Activated CD8-positive, alpha-beta T cell treated with anti-CD3 and anti-CD28 coated beads, Interleukin-2, amount 10 ng/mL, durations not matched to agents 7 days and 5 days (primary cell): ENCODE measurements around the gene MTMR1. TPM values are rescaled to one million over a fixed set of nuclear protein-coding genes. Genes with fewer than 3 reads are reported as not detected.

Source experiments
- ATAC-seq: fragments of 150-1000 bp; cut with Tn5 transposase; one replicate; pipeline ENCODE4 v1.10.0; 2021; ENCODE audit warnings: moderate library complexity
- CTCF ChIA-PET: fragments of 350-600 bp; sonication (Branson Sonifier 250); formaldehyde crosslinking; loops from one replicate; lab custom pipeline; 2021; ENCODE audit warnings: antibody characterized with exemption; lab: Charles Lee
- POLR2A ChIA-PET: fragments of 350-600 bp; sonication (Branson Sonifier 250); formaldehyde crosslinking; loops from one replicate; lab custom pipeline; 2021; ENCODE audit warnings: antibody characterized with exemption; lab: Charles Lee
- DNase-seq: peaks from one replicate; pipeline ENCODE4 v3.0.0-alpha.2; 2020
- H3K27ac Mint-ChIP-seq: one replicate; pipeline ENCODE4 v1.8.0; 2021; ENCODE audit warnings: mild to moderate bottlenecking, mixed read lengths
- H3K27me3 Mint-ChIP-seq: one replicate; pipeline ENCODE4 v1.8.0; 2021; ENCODE audit warnings: low read depth, mixed read lengths
- H3K36me3 Mint-ChIP-seq: one replicate; pipeline ENCODE4 v1.8.0; 2021; ENCODE audit warnings: low read depth, mixed read lengths
- H3K4me1 Mint-ChIP-seq: one replicate; pipeline ENCODE4 v1.8.0; 2021; ENCODE audit warnings: low read depth, mixed read lengths
- H3K4me3 Mint-ChIP-seq: one replicate; pipeline ENCODE4 v1.8.0; 2021; ENCODE audit warnings: mild to moderate bottlenecking, mixed read lengths
- H3K9me3 Mint-ChIP-seq: one replicate; pipeline ENCODE4 v1.8.0; 2022; ENCODE audit warnings: mixed read lengths; ENCODE audit not compliant: insufficient read depth
- total RNA-seq, 2 experiments: library from RNA; stranded (reverse); gene quantifications; one replicate each; pipeline ENCODE4 v1.2.3, GENCODE V29; 2021

The MTMR1 gene
- total RNA-seq, 2 experiments from 2014 or later, result 45.0 to 49.4 TPM

DNA sequence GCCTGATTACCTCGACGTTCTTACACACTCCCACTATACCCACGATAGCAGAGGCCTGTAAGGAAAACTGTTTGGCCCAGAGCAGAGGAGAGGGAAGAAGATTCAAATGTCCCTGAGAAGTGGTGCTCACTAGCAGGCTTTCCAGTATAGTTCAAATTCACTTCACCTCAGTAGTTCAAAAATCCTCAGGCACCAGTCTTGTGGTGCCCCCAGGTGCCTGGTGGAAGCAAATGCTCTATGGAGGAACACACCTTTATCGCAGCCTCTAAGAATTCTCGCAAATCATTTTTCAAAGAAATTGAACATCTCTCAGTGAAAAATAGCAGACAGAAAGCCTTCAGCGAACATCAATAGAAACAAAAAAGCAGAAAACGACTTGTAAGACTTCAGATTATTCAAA lies 12.2 kb upstream of the MTMR1 start:
- CTCF ChIA-PET, result interaction anchor here (0.7 to 3.9 kb wide), 5 partner anchors 13 to 730 kb away, joined by 3 to 47 read pairs (median 3); partner anchors contain the start of gene MTMR1
- Mint-ChIP-seq H3K27me3 (no peaks in the 10 kb centered on the region), H3K27ac (no peak overlapping the region), H3K4me3 (no peak overlapping the region), H3K36me3 (no peaks in the 10 kb centered on the region), H3K9me3 (no peaks in the 10 kb centered on the region), H3K4me1 (peaks cover 3% of the 10 kb centered on the region)
- DNase-seq (no peak), ATAC-seq (no peak)
- POLR2A ChIA-PET, result no interaction called here

DNA sequence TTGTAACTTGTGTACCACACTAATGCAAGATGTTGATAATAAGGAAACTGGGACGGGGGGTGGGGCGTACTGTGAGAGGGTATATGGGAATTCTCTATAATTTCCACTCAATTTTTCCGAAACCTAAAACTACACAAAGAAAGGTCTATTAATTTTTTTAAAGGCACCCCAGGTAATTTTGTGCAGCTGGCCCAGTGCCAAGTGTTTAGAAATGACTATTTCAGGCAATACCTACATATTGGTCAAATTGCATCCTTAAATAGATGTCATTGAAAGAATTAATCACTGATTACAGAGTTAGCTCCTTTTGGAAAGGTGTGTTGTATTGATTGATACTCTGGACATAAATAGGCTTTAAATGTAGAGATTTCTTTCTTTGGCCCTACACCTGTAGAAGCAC lies 10.1 kb upstream of the MTMR1 start:
- ChIA-PET POLR2A (interaction anchor here (0.6 to 1.4 kb wide), 3 partner anchors 9 to 115 kb away, joined by 3 to 8 read pairs (median 4); no protein-coding TSS in a partner anchor), CTCF (interaction anchor here (0.7 to 3.9 kb wide), 20 partner anchors 10 to 743 kb away, joined by 3 to 65 read pairs (median 4); partner anchors contain the start of gene MTMR1)
- Mint-ChIP-seq H3K27ac (no peak overlapping the region), H3K4me3 (no peak overlapping the region), H3K9me3 (no peaks in the 10 kb centered on the region), H3K4me1 (peaks cover 3% of the 10 kb centered on the region), H3K27me3 (no peaks in the 10 kb centered on the region), H3K36me3 (no peaks in the 10 kb centered on the region)
- DNase-seq (no peak), ATAC-seq (no peak)

DNA sequence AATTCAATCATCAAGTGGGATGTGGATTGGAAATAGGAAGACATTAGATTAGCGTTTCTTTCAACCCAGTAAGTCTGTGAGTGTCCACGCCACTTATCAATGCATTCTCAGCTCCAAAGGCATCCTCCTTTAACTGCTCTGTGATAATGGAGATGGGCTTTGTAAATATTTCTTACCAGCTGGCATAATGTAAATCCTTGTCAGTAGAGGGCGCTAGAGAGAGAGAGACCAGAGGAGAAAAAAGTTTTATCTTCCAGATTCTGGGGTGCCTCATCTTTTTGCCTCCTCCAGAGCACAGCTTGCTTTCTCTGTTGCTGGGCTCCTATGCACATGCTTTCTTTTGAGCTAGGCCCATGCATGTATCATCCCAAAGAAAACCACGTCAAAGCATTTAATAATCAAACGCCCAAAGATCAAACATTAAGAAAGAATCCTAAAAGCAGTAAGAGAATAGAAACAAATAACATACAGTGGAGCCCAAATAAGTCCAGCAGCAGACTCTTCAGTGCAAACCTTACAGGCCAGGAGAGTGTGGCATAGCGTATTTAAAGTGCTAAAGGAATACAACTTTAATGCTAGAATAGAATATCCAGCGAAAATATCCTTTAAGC lies 9.6 kb upstream of the MTMR1 start:
- H3K4me1 Mint-ChIP-seq, result peaks cover 8% of the 10 kb centered on the region

DNA sequence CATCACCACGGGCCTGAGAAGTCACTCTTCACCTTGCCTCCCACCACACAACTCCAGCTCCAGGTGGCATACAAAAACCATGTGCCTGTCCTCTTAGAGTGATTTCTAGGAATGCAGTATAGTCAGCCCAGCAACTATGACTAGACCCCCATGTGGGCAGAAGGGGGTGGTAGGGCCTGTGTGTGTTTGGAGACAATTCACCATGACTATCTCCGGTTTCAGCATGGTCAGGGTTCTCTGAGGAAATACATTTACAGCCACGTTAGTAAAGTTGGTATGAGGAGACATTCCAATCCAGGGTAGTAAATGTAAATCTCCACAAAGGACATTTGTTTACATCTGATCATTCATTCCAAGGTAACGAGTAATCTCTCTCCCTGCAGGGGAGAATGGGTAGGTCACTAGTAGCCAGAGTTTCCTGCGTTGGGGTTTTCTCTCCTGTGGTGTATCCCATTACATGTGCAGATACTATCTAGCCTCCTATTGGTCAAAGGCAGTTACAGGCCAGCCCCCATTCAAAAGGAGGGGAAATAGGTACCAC lies 4.2 kb upstream of the MTMR1 start:
- DNase-seq (no peak), ATAC-seq (no peak)
- H3K9me3 Mint-ChIP-seq, result no peaks in the 10 kb centered on the region
- POLR2A ChIA-PET, result no interaction called here
- no peak overlapping the region for H3K4me3 Mint-ChIP-seq
- no peaks in the 10 kb centered on the region for H3K27me3 Mint-ChIP-seq
- peaks cover 8% of the 10 kb centered on the region for H3K36me3 Mint-ChIP-seq
- CTCF ChIA-PET, result interaction anchor here (1.2 kb wide), 1 partner anchor 49 kb away, joined by 3 read pairs; no protein-coding TSS in a partner anchor
- H3K27ac Mint-ChIP-seq, result no peak overlapping the region
- H3K4me1 Mint-ChIP-seq, result peaks cover 37% of the 10 kb centered on the region

More for the DNA sequence above, 9.6 kb upstream of the MTMR1 start:
- DNase-seq (peak; percentile 45), ATAC-seq (no peak)
- H3K9me3 Mint-ChIP-seq, result no peaks in the 10 kb centered on the region
- CTCF ChIA-PET, result interaction anchor here (0.7 to 3.9 kb wide), 21 partner anchors 10 to 743 kb away, joined by 3 to 65 read pairs (median 4); partner anchors contain the start of gene MTMR1
- H3K27me3 Mint-ChIP-seq, result no peaks in the 10 kb centered on the region
- no peaks in the 10 kb centered on the region for H3K36me3 Mint-ChIP-seq
- POLR2A ChIA-PET, result interaction anchor here (0.6 to 1.4 kb wide), 4 partner anchors 9 to 116 kb away, joined by 3 to 8 read pairs (median 4); no protein-coding TSS in a partner anchor
- no peak overlapping the region for H3K27ac Mint-ChIP-seq
- no peak overlapping the region for H3K4me3 Mint-ChIP-seq

DNA sequence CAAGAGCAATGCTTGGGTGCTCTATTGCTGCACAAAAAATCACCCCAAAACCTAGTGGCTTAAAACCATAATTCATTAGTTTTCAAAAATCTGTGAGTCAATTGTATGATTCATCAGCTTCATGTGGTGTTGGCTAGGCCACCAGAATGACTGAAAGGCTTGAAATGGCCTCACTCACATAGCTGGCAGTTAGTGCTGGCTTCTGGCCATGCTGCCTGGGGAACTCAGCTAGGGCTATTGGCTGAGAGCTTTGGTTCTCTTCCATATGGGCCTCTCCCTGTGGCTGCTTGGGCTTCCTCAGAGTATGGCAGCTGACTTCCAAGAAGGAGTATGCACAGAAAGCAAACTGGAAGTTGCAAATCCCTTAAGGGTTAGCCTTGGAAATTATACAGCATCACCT lies 3.1 kb upstream of the MTMR1 start:
- POLR2A ChIA-PET, result no interaction called here
- H3K36me3 Mint-ChIP-seq, result peaks cover 15% of the 10 kb centered on the region
- no peak for ATAC-seq

DNA sequence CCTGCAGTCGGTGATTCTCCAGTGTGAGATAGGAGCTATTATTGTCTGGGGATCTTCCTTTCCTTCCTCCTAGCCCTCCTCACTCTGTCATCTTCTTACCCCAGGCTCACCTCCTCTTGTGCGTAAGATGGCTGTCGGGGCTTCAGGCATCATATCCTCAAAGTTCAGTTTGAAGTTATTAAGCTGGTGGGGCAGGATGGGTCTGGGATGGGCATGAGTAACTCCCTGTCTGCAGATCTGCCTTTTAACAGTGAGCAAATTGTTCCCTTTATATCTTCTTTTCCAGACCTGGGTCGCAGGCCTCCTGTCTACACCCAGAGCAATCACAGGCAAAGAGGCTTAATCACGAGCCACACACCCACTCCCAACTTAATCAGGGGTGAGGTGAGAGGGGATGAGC lies 900 bp upstream of the MTMR1 start:
- ATAC-seq, result no peak
- ChIA-PET CTCF (interaction anchor here (0.6 to 5.6 kb wide), 5 partner anchors 8 to 26 kb away, joined by 3 to 47 read pairs (median 5); no protein-coding TSS in a partner anchor), POLR2A (interaction anchor here (1.2 to 2.1 kb wide), 4 partner anchors 9 to 25 kb away, joined by 3 to 8 read pairs (median 4); no protein-coding TSS in a partner anchor)
- Mint-ChIP-seq H3K27me3 (no peaks in the 10 kb centered on the region), H3K4me3 (peak overlapping the region; percentile 82), H3K36me3 (peaks cover 28% of the 10 kb centered on the region), H3K27ac (peak overlapping the region; percentile 93), H3K4me1 (peaks cover 63% of the 10 kb centered on the region), H3K9me3 (no peaks in the 10 kb centered on the region)
- DNase-seq, result peak; percentile 24

More for the DNA sequence above, 3.1 kb upstream of the MTMR1 start:
- H3K4me1 Mint-ChIP-seq, result peaks cover 42% of the 10 kb centered on the region
- CTCF ChIA-PET, result interaction anchor here (1.5 kb wide), 1 partner anchor 26 kb away, joined by 5 read pairs; no protein-coding TSS in a partner anchor
- no peak overlapping the region for H3K27ac Mint-ChIP-seq
- H3K4me3 Mint-ChIP-seq, result no peak overlapping the region
- no peak for DNase-seq
- H3K27me3 Mint-ChIP-seq, result no peaks in the 10 kb centered on the region
- no peaks in the 10 kb centered on the region for H3K9me3 Mint-ChIP-seq

DNA sequence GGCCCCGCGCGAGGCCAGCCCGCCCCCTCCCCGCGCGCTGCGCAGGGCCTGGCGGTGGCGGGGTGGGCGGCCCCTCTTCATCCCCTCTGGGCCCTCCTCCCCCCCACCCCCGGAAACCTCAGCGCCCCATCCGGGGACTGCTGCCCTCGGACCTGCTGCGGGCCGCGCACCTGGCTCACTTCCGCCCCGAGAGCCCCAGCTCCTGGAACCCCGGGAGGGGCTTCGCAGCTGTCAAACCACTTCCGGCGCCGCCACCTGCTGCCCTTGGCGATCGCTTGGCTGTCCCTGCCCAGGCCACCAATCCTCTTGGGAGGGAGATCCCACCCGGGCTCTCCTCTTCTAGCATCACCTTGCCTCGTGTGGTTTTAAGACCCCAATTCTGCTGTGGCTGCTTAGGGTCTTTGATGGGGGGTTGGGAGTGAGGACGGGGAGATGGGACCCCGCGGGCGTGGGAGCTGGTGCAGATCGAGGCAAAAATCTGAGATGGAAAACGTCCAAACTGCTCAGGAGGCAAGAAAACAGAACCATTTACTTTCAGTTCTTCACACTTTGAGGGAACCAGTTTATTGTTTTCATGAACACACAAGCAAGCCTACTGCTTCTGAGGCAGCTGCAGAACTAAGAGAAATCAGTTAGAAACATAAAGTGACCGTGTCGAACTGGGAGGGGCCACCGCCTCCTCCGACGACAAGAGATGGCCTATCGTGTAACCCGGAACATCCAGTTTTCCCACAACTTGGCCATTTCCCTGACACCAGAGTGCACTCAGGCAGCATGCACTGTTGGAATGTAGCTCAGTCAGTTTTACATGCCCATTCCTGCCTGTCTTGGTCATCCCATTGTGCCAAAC lies 754 bp downstream of the MTMR1 start:
- H3K36me3 Mint-ChIP-seq, result peaks cover 33% of the 10 kb centered on the region
- H3K27ac Mint-ChIP-seq, result peak overlapping the region; percentile 98
- ChIA-PET CTCF (interaction anchor here (0.8 to 5.6 kb wide), 4 partner anchors 11 to 26 kb away, joined by 3 to 47 read pairs (median 4); no protein-coding TSS in a partner anchor), POLR2A (interaction anchor here (0.9 to 2.2 kb wide), 4 partner anchors 10 to 754 kb away, joined by 3 to 7 read pairs (median 4); partner anchors contain the start of gene MTM1)
- DNase-seq (peak; percentile 87), ATAC-seq (peak; percentile 70)
- peaks cover 60% of the 10 kb centered on the region for H3K4me1 Mint-ChIP-seq
- peak overlapping the region; percentile 91 for H3K4me3 Mint-ChIP-seq
- no peaks in the 10 kb centered on the region for H3K9me3 Mint-ChIP-seq
- H3K27me3 Mint-ChIP-seq, result no peaks in the 10 kb centered on the region

DNA sequence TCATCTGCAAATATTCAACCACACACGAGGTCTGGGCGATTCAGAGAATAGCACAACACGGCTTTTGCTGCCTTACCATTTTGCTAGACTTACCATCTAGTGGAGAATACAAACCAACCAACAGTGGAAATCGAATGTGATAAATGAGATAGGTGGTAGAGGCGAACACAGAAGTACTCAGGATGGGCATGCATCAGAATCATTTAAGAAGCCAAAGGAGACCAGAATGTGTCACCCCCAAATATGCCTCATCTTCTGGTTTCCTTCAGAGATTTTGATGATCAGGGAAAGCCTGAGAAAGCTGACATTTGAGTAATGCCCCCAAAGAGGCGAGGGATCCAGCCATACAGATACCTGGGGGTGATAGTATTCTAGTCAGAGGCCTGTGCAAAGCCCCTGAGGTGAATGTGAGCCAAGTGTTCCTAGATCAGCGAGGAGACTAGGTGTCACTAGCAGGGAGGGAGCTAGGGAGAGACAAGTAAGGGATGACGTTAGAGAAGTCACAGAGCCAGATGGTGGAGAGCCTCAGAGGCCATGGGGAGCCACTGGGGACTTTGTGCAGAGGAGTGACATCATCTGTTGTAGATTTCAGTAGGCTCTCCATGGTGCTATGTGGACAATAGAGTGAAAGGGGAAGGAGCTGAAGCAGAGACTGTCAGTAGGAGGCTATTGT lies 1.7 kb downstream of the MTMR1 start:
- CTCF ChIA-PET, result interaction anchor here (1.0 to 5.6 kb wide), 2 partner anchors 12 to 21 kb away, joined by 3 to 47 read pairs; no protein-coding TSS in a partner anchor

DNA sequence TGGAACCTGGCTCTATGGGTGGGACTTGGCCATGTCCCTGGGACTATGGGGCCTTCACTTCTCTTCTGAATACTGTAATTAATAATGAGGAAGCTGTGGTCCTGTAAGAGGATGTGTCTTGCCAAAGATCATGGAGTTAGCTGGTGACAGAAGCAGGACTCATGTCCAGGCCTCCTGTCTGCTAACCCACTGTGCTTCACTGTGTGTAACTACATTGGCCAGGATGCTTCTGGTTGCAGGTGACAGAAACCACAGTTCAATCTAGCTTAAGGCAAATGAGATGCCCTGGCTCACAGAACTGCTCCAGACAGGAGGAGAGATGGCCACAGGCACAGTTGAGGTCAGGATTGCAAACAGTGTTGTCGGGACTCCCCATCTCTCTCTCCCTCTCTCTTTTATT lies 3.1 kb downstream of the MTMR1 start:
- Mint-ChIP-seq H3K36me3 (peaks cover 40% of the 10 kb centered on the region), H3K27me3 (no peaks in the 10 kb centered on the region), H3K9me3 (no peaks in the 10 kb centered on the region), H3K27ac (peak overlapping the region; percentile 86), H3K4me1 (peaks cover 41% of the 10 kb centered on the region), H3K4me3 (peak overlapping the region; percentile 91)
- ChIA-PET CTCF (interaction anchor here (5.6 kb wide), 1 partner anchor 13 kb away, joined by 47 read pairs; no protein-coding TSS in a partner anchor), POLR2A (interaction anchor here (1.6 kb wide), 1 partner anchor 756 kb away, joined by 4 read pairs; no protein-coding TSS in a partner anchor)
- ATAC-seq (no peak), DNase-seq (peak; percentile 27)

More for the DNA sequence above, 1.7 kb downstream of the MTMR1 start:
- Mint-ChIP-seq H3K27ac (peak overlapping the region; percentile 86), H3K9me3 (no peaks in the 10 kb centered on the region), H3K4me1 (peaks cover 53% of the 10 kb centered on the region), H3K27me3 (no peaks in the 10 kb centered on the region), H3K36me3 (peaks cover 31% of the 10 kb centered on the region), H3K4me3 (peak overlapping the region; percentile 91)
- POLR2A ChIA-PET, result interaction anchor here (0.9 to 2.2 kb wide), 4 partner anchors 11 to 755 kb away, joined by 3 to 7 read pairs (median 4); partner anchors contain the start of gene MTM1
- DNase-seq, result peak; percentile 25
- peak; percentile 24 for ATAC-seq

DNA sequence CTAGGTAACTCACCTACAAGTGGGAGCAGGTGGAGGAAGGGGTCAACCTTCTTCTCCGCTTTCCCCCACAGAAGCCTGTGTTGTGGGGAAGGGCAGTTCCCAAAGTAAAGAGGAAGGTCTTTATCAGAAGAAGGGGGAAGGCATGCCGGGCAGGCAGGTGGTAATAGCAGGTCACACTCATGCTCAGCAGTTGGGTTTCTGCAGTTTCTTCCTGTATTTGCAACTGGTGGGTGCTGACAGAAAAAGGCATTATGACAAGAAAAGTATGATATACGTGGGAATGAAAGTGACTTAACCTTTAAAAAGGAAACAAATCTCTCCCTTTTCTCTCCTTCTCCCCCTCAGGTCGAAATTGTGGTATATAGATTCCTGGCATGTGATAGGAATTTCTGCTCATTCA lies 3.7 kb downstream of the MTMR1 start:
- no peaks in the 10 kb centered on the region for H3K9me3 Mint-ChIP-seq
- peak overlapping the region; percentile 72 for H3K27ac Mint-ChIP-seq
- POLR2A ChIA-PET, result interaction anchor here (1.6 kb wide), 1 partner anchor 757 kb away, joined by 4 read pairs; no protein-coding TSS in a partner anchor
- CTCF ChIA-PET, result interaction anchor here (5.6 kb wide), 1 partner anchor 14 kb away, joined by 47 read pairs; no protein-coding TSS in a partner anchor
- peak overlapping the region; percentile 50 for H3K4me3 Mint-ChIP-seq
- no peaks in the 10 kb centered on the region for H3K27me3 Mint-ChIP-seq
- DNase-seq (no peak), ATAC-seq (no peak)
- H3K4me1 Mint-ChIP-seq, result peaks cover 35% of the 10 kb centered on the region
- H3K36me3 Mint-ChIP-seq, result peaks cover 40% of the 10 kb centered on the region
